Body of pancreas (tissue), 4 donors: ENCODE results near the gene RAB6B.

Experiments used
- POLR2A ChIP-seq, 3 donors: fragments of 450-650 bp; IDR thresholded peaks; one replicate each; pipeline ENCODE4 v1.6.1; 2016; ENCODE audit warnings: antibody characterized with exemption in 3 of 3, mild to moderate bottlenecking in 2 of 3
- TF ChIP-seq, protein P1 (sequence below), 7 experiments: fragments of 450-650 bp in 4 of 7; fragments of 200-600 bp in 3 of 7; sonication (generic) in 3 of 7; IDR thresholded peaks; one replicate each; pipeline ENCODE4 v1.5.1; 2016 to 2019; ENCODE audit warnings: antibody characterized with exemption in 7 of 7

DNA sequence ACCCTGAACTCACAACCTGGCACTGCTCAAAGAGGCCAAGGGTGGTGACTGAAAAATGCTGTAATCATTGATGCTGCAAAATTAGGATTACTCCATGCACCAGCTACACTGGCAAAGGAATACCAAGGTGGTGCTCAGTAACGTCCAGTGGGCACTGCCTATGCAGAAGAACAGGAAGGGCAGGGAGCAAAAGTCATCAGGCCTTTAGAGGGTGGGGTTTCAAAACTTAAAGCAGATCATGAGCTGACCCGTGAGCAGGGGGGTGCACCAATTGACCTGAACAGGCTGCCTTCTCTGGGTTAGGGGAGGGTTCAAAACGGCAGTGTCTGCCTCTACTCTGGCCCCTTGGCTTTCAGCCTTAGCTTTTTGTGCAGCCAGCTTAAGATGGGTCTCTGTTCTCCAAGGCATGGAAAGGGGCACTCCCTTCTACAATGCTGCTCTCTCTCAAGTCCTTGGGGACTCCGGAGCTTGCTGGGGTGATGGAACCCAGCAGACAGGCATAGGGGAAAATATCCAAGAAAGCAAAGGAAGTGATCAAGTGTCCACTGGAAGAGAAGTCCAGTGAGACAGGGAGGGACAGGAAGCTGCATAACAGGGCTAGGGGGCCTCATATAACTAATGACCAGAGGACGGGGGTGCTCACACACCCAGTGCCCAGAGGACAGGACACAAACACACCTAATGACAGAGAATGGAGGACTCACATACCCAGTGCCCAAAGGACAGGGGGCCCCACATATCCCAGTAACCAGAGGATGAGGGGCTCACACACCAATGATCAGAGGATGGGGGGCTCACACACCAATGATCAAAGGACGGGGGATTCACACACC is 11.4 kb downstream of the RAB6B start:
- TF ChIP-seq, protein P1, sequence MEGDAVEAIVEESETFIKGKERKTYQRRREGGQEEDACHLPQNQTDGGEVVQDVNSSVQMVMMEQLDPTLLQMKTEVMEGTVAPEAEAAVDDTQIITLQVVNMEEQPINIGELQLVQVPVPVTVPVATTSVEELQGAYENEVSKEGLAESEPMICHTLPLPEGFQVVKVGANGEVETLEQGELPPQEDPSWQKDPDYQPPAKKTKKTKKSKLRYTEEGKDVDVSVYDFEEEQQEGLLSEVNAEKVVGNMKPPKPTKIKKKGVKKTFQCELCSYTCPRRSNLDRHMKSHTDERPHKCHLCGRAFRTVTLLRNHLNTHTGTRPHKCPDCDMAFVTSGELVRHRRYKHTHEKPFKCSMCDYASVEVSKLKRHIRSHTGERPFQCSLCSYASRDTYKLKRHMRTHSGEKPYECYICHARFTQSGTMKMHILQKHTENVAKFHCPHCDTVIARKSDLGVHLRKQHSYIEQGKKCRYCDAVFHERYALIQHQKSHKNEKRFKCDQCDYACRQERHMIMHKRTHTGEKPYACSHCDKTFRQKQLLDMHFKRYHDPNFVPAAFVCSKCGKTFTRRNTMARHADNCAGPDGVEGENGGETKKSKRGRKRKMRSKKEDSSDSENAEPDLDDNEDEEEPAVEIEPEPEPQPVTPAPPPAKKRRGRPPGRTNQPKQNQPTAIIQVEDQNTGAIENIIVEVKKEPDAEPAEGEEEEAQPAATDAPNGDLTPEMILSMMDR (IDR thresholded peaks at IDR 0.05) = no peak
- TF ChIP-seq POLR2A (IDR thresholded peaks at IDR 0.05) = no peak
